HG03060 (cell line): ENCODE data around the gene SLC25A34.

ENCODE experiments used
- ATAC-seq: cut with Tn5 transposase; IDR thresholded peaks from one replicate; pipeline ENCODE4 v1.9.1; 2021; ENCODE audit warnings: low read depth, moderate number of reproducible peaks; ENCODE audit not compliant: unreplicated experiment

SLC25A34 gene

GRCh38 chr1:15712168-15712567 lies 23.9 kb upstream of the SLC25A34 start:
- ATAC-seq = no peak

- ATAC-seq = no peak
Observed at GRCh38 chr1:15714406-15715136, 21.5 kb upstream of the SLC25A34 start.

GRCh38 chr1:15717418-15718125 lies 18.5 kb upstream of the SLC25A34 start:
- ATAC-seq = no peak

GRCh38 chr1:15718199-15718601 lies 17.9 kb upstream of the SLC25A34 start:
- ATAC-seq = no peak

- ATAC-seq = no peak
Observed at GRCh38 chr1:15719381-15720120, 16.5 kb upstream of the SLC25A34 start.

- no peak for ATAC-seq
Observed at GRCh38 chr1:15720861-15721260, 15.2 kb upstream of the SLC25A34 start.

- ATAC-seq = no peak
Observed at GRCh38 chr1:15722411-15722810, 13.6 kb upstream of the SLC25A34 start.

- ATAC-seq = no peak
Observed at GRCh38 chr1:15722836-15723532, 13.1 kb upstream of the SLC25A34 start.

GRCh38 chr1:15723631-15724246 lies 12.3 kb upstream of the SLC25A34 start:
- ATAC-seq = no peak

- no peak for ATAC-seq
Observed at GRCh38 chr1:15724949-15725880, 10.8 kb upstream of the SLC25A34 start.

- no peak for ATAC-seq
Observed at GRCh38 chr1:15726508-15726907, 9.6 kb upstream of the SLC25A34 start.

- no peak for ATAC-seq
Observed at GRCh38 chr1:15727021-15727420, 9.0 kb upstream of the SLC25A34 start.

- no peak for ATAC-seq
Observed at GRCh38 chr1:15727424-15727823, 8.6 kb upstream of the SLC25A34 start.

- ATAC-seq = no peak
Observed at GRCh38 chr1:15727866-15728534, 8.1 kb upstream of the SLC25A34 start.

- ATAC-seq = no peak
Observed at GRCh38 chr1:15728937-15729657, 7.0 kb upstream of the SLC25A34 start.

- no peak for ATAC-seq
Observed at GRCh38 chr1:15730423-15730822, 5.6 kb upstream of the SLC25A34 start.

GRCh38 chr1:15730936-15731335 lies 5.1 kb upstream of the SLC25A34 start:
- ATAC-seq = no peak
